Measurements from ENCODE around the gene TMEM134. TPM values are rescaled to one million over a fixed set of nuclear protein-coding genes. Genes with fewer than 3 reads are reported as not detected.
"Not testable (repeated sequence)": the region's sequence is repeated elsewhere in the genome, so short reads cannot be mapped to it uniquely, and the experiment has no call there.

Gene TMEM134, protein sequence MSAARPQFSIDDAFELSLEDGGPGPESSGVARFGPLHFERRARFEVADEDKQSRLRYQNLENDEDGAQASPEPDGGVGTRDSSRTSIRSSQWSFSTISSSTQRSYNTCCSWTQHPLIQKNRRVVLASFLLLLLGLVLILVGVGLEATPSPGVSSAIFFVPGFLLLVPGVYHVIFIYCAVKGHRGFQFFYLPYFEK
- 100 to 1,000 TPM; 131 to 376 (median 207) TPM for total RNA-seq

DNA sequence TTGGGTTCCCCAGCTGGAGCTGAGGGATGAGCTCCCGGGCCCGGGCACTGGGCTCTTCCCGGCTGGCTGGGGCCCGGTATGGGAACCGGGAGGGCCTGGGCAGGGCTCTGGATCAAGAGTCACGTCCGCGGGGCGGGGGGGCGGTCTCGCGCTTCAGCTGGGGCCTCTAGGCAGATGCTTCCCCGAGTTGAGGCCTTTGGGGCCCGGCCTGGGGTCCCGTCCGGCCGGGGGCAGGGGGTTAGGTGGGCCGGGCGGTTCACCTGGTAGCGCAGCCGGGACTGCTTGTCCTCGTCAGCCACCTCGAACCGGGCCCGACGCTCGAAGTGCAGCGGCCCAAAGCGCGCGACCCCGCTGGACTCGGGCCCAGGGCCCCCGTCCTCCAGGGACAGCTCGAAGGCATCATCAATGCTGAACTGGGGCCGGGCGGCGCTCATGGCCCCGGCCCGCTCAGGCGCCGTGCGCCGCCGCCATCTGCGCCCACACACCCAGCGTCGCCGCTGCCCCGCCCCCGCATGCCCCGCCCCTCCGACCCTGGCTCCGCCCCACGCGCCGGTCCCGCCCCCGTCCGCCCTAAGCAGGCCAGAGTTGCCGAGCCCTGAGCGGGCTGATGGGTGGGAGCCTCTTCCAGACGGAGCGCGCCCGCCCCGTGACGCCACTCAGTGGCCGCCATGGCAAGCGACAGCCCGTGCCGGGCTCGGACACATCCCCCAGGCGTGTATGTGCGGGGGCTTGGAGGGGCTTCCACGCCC, at the start of gene TMEM134:
Gene TMEM134 (minus strand): TSS at position 493 of the 749 bp plus-strand sequence. CDS start 59 bp downstream, at position 434.
- Histone ChIP-seq H3K4me1 (peaks cover 49% of the 10 kb centered on the region), H3K9me3 (no peaks in the 10 kb centered on the region), H3K4me3 (peak within 1 kb of the TSS; percentile 96), H3K36me3 (no peaks in the 10 kb centered on the region), H3K27me3 (no peaks in the 10 kb centered on the region), H3K27ac (peak within 1 kb of the TSS; percentile 96)
- TF ChIP-seq, protein P1, sequence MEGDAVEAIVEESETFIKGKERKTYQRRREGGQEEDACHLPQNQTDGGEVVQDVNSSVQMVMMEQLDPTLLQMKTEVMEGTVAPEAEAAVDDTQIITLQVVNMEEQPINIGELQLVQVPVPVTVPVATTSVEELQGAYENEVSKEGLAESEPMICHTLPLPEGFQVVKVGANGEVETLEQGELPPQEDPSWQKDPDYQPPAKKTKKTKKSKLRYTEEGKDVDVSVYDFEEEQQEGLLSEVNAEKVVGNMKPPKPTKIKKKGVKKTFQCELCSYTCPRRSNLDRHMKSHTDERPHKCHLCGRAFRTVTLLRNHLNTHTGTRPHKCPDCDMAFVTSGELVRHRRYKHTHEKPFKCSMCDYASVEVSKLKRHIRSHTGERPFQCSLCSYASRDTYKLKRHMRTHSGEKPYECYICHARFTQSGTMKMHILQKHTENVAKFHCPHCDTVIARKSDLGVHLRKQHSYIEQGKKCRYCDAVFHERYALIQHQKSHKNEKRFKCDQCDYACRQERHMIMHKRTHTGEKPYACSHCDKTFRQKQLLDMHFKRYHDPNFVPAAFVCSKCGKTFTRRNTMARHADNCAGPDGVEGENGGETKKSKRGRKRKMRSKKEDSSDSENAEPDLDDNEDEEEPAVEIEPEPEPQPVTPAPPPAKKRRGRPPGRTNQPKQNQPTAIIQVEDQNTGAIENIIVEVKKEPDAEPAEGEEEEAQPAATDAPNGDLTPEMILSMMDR (IDR thresholded peaks at IDR 0.05), result peak in 1 of 2 donors; percentile 45
- TF ChIP-seq POLR2AphosphoS5 (IDR thresholded peaks at IDR 0.05) (peak in 2 of 3 donors; percentile 64 to 83), EP300 (IDR thresholded peaks at IDR 0.05) (no peak), POLR2A (IDR thresholded peaks at IDR 0.05) (peak in 1 of 2 donors; percentile 53)
- DNase-seq (ENCODE audit: low spot score in 2 of 2), result peak; percentile 95 to 96
- WGBS, result 2% methylated on average over 40 of the region's 76 CpGs

DNA sequence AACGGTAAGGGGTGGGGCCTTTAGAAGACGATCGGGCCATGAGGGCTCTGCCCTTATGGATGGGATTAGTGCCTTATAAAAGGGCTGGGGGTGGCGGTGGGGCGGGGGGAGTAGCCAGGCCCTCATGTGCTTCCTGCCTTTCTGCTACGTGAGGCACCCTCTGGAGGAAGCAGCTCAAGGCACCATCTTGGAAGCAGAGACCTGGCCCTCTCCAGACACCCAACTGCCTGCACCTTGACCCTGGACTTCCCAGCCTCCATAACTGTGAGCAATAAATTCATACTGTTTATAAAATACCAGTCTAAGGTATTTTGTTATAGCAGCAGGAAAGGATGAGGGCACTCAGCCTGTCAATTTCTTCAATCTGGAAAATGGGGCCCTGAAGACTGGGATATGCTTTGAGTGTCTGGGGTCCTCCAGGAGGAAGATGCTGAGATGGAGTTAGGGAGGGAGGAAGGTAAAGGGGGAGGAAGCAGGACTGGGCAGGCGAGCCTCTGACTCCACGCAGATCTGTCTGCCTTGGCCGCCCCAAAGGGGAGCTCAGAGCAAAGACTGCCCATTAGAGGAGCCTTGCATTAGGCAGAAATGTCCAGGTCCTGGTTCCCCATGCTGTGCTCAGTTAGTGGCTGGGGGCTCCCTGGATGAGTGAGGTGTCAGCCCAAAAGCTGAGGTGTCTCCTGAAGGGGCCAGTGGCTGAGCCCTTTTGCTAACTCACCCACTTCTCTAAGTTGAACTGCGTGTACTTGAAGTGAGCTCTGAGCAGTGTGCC, 48.9 kb upstream of the TMEM134 start:
- DNase-seq (ENCODE audit: low spot score in 2 of 2), result no peak
- 95% methylated on average over 8 of the region's 10 CpGs for WGBS
- Histone ChIP-seq H3K36me3 (no peaks in the 10 kb centered on the region), H3K4me3 (no peak overlapping the region), H3K9me3 (no peaks in the 10 kb centered on the region), H3K27me3 (peaks cover 5% of the 10 kb centered on the region), H3K4me1 (no peaks in the 10 kb centered on the region), H3K27ac (no peak overlapping the region)
- TF ChIP-seq EP300 (IDR thresholded peaks at IDR 0.05) (no peak), POLR2A (IDR thresholded peaks at IDR 0.05) (no peak), POLR2AphosphoS5 (IDR thresholded peaks at IDR 0.05) (no peak)
- TF ChIP-seq, protein P1 (IDR thresholded peaks at IDR 0.05), result no peak

DNA sequence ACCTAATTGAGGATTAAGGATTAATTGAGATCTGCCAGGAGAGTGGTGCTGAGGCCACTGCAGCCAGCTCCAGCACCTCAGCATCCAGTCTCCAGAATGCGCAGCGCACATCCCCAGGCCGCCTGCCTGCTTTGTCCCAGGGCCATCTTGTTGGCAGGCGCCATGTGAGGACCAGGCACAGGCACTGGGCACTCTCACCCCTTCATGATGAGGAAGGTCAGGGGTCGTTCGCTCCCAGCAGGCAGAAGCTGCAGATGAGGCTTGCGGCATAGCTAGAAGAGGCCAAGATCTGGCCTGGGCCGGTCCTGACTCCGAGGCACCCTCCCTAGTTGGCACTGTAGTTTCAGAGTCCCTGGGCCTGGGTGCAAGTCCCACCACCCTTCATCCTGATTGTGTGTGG, 47.8 kb upstream of the TMEM134 start:
- 80% methylated on average over 1 of the region's 9 CpGs for WGBS
- Histone ChIP-seq H3K27me3 (peaks cover 3% of the 10 kb centered on the region), H3K9me3 (no peaks in the 10 kb centered on the region), H3K36me3 (no peaks in the 10 kb centered on the region), H3K4me1 (no peaks in the 10 kb centered on the region), H3K4me3 (no peak overlapping the region), H3K27ac (no peak overlapping the region)
- no peak for TF ChIP-seq POLR2AphosphoS5 (IDR thresholded peaks at IDR 0.05)
- TF ChIP-seq POLR2A (IDR thresholded peaks at IDR 0.05), result no peak
- TF ChIP-seq EP300 (IDR thresholded peaks at IDR 0.05), result no peak
- TF ChIP-seq, protein P1 (IDR thresholded peaks at IDR 0.05), result no peak
- peak in 1 of 2 donors; percentile 78 for DNase-seq (ENCODE audit: low spot score in 2 of 2)

DNA sequence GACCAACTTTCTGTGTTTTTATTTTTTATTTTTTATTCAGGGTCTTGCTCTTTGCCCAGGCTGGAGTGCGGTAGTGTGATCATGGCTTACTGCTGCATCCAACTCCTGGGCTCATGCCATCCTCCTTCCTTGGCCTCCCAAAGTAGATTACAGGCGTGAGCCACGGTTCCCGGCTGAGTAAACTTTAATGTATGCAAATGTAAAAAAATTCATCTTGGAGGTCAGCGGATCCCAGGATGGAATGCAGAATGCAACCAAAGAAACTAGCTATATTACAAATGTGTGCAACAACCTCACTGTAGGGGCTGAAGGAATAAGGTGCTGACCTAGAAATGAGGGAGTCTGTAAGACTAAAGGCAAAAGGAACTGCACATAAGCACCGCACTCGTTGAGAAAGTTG, 45.1 kb upstream of the TMEM134 start:
- peaks cover 3% of the 10 kb centered on the region for H3K27me3 ChIP-seq

DNA sequence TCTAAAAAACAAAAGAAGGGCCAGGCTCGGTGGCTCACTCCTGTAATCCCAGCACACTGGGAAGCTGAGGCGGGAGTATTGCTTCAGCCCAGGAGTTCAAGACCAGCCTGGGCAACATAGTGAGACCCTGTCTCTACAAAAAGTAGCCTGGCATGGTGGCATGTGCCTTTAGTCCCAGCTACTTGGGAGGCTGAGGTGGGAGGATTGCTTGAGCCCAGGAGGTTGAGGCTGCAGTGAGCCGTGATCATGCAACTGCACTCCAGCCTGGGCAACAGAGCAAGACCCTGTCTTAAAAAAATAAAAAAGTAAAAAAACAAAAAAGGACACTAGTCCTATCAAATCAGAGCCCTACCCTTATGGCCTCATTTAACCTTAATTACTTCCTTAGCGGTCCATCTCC, 42.5 kb upstream of the TMEM134 start:
- H3K36me3 ChIP-seq; DNase-seq (ENCODE audit: low spot score in 2 of 2); H3K4me3 ChIP-seq; H3K27ac ChIP-seq; H3K9me3 ChIP-seq; H3K27me3 ChIP-seq: not testable (repeated sequence)
- WGBS, result 86% methylated on average over 4 of the region's 4 CpGs
- peaks cover 22% of the 10 kb centered on the region for H3K4me1 ChIP-seq

More for the DNA sequence above, 45.1 kb upstream of the TMEM134 start:
- WGBS, result 81% methylated on average over 7 of the region's 7 CpGs
- Histone ChIP-seq H3K9me3 (no peaks in the 10 kb centered on the region), H3K4me1 (no peaks in the 10 kb centered on the region), H3K27ac (no peak overlapping the region), H3K4me3 (no peak overlapping the region), H3K36me3 (no peaks in the 10 kb centered on the region)
- no peak for DNase-seq (ENCODE audit: low spot score in 2 of 2)
- TF ChIP-seq, protein P1 (IDR thresholded peaks at IDR 0.05), result no peak
- no peak for TF ChIP-seq POLR2AphosphoS5 (IDR thresholded peaks at IDR 0.05)
- TF ChIP-seq POLR2A (IDR thresholded peaks at IDR 0.05), result no peak
- TF ChIP-seq EP300 (IDR thresholded peaks at IDR 0.05), result no peak

Measured in suprapubic skin (tissue), 4 donors.